Measurements from ENCODE around the gene INTS6.

Gene INTS6

GRCh38 chr13:51412431-51412830 is 40.4 kb downstream of the INTS6 start:
- no peak for DNase-seq (ENCODE audit: extremely low spot score)
- POLR2A ChIA-PET = no interaction called here
- TF ChIP-seq CTCF (IDR thresholded peaks at IDR 0.05; ENCODE audit: control extremely low read depth, extremely low read depth, low read depth, missing control alignments) = no peak
- CTCF ChIA-PET = no interaction called here

- DNase-seq (ENCODE audit: extremely low spot score) = no peak
- TF ChIP-seq CTCF (IDR thresholded peaks at IDR 0.05; ENCODE audit: control extremely low read depth, extremely low read depth, low read depth, missing control alignments) = no peak
- ChIA-PET POLR2A (no interaction called here), CTCF (interaction anchor here (0.9 to 2.7 kb wide), 6 partner anchors 9 to 392 kb away, joined by 3 to 10 read pairs (median 4); no protein-coding TSS in a partner anchor)
Measured at GRCh38 chr13:51405176-51405575, 47.7 kb downstream of the INTS6 start.

- ChIA-PET CTCF (no interaction called here), POLR2A (interaction anchor here (0.9 kb wide), 1 partner anchor 56 kb away, joined by 3 read pairs; no protein-coding TSS in a partner anchor)
- DNase-seq (ENCODE audit: extremely low spot score) = no peak
- no peak for TF ChIP-seq CTCF (IDR thresholded peaks at IDR 0.05; ENCODE audit: control extremely low read depth, extremely low read depth, low read depth, missing control alignments)
Measured at GRCh38 chr13:51397262-51397941, 55.4 kb downstream of the INTS6 start.

GRCh38 chr13:51396352-51396751 is 56.5 kb downstream of the INTS6 start:
- ChIA-PET CTCF (interaction anchor here (1.7 to 2.0 kb wide), 2 partner anchors 16 to 24 kb away, joined by 4 to 6 read pairs; no protein-coding TSS in a partner anchor), POLR2A (no interaction called here)
- TF ChIP-seq CTCF (IDR thresholded peaks at IDR 0.05; ENCODE audit: control extremely low read depth, extremely low read depth, low read depth, missing control alignments) = no peak
- peak; percentile 39 for DNase-seq (ENCODE audit: extremely low spot score)

- ChIA-PET POLR2A (no interaction called here), CTCF (interaction anchor here (1.3 to 2.6 kb wide), 6 partner anchors 9 to 26 kb away, joined by 4 to 10 read pairs (median 6); no protein-coding TSS in a partner anchor)
- no peak for TF ChIP-seq CTCF (IDR thresholded peaks at IDR 0.05; ENCODE audit: control extremely low read depth, extremely low read depth, low read depth, missing control alignments)
- no peak for DNase-seq (ENCODE audit: extremely low spot score)
Measured at GRCh38 chr13:51394724-51395123, 58.1 kb downstream of the INTS6 start.

GRCh38 chr13:51385114-51385513 is 67.7 kb downstream of the INTS6 start:
- DNase-seq (ENCODE audit: extremely low spot score) = no peak
- POLR2A ChIA-PET = no interaction called here
- CTCF ChIA-PET = interaction anchor here (1.4 kb wide), 1 partner anchor 10 kb away, joined by 6 read pairs; no protein-coding TSS in a partner anchor
- TF ChIP-seq CTCF (IDR thresholded peaks at IDR 0.05; ENCODE audit: control extremely low read depth, extremely low read depth, low read depth, missing control alignments) = no peak

Measured in GM10248 (cell line).